ENCODE data around the gene GJB4.
"Not testable (repeated sequence)": the region's sequence is repeated elsewhere in the genome, so short reads cannot be mapped to it uniquely, and the experiment has no call there.

Gene GJB4

DNA sequence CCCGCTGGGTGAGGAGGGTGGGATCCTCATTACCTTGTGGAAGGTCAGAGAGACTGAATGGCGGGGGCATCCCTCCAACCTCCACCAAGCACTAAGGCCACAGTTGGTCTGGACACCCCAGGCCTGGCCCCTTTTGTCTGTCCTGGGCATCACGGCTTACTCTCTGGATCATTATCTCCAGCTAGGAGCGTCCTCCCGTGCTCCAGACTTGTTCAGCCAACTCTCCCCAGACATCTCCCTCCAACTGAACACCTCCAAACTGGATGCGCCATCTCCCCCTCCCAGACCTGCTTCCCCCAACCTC lies 11.9 kb upstream of the GJB4 start:
- no peak for DNase-seq

DNA sequence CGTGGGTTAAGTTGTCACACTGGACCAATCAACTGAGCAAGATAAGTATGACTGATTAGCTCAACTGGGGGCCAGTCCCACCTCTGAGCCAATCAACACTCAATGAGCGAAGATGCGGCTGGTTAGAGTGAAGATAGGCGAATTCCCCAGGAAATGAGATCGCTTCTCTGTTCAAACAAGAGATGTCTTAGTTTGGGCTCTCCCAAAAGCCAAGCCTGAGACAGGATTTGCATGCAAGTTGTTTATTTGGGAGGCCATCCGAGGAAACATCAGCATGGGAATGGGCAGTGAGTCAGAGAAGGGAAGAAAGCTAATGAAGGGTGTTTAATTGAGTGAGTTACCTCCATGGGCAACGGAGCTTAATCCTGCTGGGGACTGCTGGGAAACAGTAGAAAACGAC lies 9.5 kb upstream of the GJB4 start:
- no peak for DNase-seq

DNA sequence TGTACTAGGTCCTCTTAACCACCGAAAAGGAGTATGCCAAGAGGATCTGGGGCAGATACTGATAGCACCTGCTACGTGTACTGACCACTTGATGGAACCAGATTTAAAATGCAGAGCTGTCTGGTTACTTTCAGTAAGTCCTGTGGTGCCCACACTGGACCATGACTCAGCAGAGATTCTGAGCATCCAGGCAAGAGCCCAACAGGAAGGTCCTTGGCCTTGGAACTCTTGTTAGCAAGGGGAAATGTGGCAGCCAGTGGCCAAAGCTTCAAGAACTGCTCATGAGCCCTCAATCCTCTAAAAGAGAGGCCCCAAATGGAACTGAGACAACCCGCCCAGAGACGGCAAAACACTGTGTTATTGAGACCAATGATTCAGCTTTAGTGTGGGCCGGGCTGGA lies 8.9 kb upstream of the GJB4 start:
- no peak for DNase-seq

DNA sequence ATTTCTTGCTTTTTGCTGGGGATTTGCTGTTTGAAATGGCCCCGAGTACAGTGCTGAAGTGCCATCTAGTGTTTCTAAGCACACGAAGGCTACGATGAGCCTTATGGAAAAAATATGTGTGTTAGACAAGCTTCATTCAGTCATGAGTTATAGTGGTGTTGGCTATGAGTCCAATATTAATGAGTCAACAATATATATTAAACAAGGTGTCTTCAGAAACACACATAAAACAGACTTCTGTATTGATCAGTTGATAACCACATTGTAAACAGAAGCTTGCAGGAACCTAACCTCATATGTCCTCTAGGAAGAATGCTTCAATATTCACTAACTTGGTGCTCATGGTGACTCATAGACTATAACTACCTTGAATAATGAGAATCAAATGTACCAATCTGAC lies 6.4 kb upstream of the GJB4 start:
- no peak for DNase-seq

DNA sequence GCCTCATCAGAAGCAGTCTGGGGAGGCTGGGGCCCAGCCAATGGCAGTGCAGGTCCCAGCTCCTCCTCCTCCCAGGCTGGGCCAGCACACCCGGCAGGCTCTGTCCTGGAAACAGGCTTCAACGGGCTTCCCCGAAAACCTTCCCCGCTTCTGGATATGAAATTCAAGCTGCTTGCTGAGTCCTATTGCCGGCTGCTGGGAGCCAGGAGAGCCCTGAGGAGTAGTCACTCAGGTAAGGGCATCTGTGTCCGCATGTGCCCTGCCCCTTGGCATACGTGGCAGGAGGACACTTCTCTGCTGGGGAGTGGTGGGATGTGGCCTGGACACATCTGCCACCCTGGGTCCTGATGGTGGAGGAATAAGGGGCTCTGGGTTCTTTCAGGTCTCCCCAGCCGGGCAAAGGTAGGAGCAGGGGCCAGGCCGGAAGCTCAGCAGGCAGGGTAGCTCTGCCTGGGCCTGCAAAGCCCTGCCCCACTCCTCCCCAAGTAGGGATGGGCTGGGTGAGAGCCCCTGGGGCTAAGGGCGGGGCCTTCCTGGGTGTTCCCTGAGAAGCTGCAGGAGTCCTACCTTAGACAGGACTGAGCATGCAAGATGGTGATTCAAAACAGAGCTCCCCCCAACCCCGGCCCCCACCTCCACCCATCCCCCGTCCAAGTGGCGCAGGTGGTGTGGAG lies 4.4 kb upstream of the GJB4 start, which contains the start of gene GJB5:
Gene GJB5 (plus strand): TSS at position 84 of the 674 bp plus-strand sequence. CDS start 2,284 bp downstream, outside the sequence.
- no peak for DNase-seq

DNA sequence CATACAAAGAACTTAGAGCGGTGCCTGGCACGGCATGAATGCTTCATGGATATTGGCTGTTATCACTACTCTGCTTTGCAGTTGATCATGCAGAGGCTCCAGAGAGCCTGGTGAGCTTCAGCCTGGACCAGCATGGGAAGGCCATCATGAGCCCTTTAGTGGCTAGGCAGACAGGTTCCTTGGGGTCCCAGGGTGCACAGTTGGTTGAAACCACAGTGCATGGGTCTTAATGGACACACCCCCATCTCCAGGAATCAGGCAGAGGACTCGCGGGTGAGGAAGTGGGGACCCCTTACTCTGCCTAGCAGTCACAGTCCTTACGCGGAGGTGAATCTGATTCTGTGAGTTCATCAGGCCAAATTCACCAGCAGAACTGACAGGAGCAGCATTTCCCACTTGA lies 3.6 kb upstream of the GJB4 start:
- no peak for DNase-seq

DNA sequence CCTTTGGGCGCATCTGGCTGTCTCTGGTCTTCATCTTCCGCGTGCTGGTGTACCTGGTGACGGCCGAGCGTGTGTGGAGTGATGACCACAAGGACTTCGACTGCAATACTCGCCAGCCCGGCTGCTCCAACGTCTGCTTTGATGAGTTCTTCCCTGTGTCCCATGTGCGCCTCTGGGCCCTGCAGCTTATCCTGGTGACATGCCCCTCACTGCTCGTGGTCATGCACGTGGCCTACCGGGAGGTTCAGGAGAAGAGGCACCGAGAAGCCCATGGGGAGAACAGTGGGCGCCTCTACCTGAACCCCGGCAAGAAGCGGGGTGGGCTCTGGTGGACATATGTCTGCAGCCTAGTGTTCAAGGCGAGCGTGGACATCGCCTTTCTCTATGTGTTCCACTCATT lies 2.2 kb upstream of the GJB4 start:
- DNase-seq: no peak

DNA sequence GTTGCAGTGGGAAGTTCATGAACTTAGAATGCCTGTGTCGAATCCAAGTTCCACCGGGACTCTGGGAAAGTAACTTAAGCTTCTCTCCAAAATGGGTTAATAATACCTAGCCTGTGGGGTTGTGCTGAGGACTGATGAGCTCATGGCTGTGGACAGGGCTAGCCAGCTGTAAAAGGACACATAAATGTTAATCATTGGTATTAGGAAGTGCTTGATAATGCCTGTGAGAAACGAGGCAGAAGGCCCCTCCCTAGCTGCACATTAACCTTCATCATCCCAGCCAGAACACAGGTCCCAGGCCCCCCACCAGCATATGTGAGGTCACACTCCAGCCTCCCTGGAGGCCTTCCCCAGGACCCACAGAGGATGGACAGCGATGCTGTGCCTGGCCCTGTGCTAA lies 789 bp upstream of the GJB4 start:
- DNase-seq: no peak

DNA sequence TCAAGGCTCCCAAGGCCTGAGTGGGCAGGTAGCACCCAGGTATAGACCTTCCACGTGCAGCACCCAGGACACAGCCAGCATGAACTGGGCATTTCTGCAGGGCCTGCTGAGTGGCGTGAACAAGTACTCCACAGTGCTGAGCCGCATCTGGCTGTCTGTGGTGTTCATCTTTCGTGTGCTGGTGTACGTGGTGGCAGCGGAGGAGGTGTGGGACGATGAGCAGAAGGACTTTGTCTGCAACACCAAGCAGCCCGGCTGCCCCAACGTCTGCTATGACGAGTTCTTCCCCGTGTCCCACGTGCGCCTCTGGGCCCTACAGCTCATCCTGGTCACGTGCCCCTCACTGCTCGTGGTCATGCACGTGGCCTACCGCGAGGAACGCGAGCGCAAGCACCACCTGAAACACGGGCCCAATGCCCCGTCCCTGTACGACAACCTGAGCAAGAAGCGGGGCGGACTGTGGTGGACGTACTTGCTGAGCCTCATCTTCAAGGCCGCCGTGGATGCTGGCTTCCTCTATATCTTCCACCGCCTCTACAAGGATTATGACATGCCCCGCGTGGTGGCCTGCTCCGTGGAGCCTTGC lies 1.7 kb downstream of the GJB4 start:
- DNase-seq: no peak

DNA sequence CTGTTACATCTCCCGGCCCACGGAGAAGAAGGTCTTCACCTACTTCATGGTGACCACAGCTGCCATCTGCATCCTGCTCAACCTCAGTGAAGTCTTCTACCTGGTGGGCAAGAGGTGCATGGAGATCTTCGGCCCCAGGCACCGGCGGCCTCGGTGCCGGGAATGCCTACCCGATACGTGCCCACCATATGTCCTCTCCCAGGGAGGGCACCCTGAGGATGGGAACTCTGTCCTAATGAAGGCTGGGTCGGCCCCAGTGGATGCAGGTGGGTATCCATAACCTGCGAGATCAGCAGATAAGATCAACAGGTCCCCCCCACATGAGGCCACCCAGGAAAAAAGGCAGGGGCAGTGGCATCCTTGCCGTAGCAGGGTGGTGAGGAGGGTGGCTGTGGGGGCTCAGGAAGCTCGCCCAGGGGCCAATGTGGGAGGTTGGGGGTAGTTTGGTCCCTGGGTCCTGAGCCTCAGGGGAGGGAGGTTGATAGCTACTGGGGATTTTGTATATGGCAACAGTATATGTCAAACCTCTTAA lies 2.3 kb downstream of the GJB4 start:
- no peak for DNase-seq

DNA sequence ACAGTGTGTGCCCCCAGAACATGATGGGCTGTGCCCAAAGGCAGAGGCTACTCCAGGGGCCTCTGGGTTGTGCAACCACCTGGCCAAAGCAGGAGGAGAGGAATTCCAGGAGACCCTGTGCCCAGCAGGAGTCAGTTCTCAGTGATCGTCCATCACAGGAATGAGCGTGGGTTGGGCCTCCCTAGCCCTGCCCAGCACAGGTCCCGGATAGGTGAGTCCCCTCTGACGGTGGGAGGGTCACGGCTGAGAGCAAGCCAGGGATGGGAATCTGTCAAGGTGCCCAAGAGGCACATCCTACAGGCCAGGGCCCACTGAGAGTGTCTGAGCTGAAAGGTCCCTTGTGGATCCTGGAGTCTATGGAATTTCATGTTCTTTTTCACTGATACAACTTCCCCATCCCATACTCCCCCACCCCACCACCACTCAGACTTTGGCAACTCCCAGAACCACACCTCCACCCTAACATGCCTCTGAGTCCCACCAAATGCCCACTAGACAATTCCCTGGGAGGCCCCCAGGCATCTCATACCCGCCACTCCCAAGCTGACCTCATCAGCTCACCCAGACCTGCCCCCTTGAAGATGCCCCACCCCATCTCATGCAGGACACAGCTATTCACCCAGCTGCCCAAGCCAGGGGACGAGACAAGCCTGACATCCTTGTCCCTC lies 3.1 kb downstream of the GJB4 start:
- DNase-seq: no peak

DNA sequence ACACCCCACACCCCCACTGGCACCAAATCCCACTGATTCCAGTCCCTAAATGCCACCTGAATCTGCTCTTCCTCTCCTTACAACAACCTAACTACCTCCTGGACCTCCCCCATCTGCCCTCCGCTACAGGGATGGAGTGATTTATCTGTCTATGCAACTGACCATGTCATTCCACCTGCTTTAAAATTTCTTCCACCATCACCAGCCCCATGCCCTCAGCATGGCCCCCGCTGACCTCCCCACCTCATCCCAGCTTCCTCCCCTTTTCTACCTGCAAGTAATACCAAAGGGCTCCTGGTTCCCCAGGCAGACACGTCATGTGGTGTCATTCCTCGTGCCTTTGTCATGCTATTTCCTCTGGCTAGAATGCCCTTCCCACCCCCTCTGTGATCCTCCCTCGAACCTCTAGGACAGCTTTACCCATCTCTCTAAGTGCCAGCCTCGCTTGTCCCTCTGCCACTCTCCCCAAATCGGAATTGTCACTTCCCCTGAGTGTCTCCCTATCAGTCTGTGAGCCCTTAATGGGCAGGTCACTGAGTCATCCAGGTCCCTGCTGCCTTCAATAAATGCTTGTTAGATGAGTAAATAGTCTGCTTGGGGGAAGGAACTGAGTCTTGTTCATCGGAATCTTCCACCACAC lies 3.7 kb downstream of the GJB4 start:
- no peak for DNase-seq

DNA sequence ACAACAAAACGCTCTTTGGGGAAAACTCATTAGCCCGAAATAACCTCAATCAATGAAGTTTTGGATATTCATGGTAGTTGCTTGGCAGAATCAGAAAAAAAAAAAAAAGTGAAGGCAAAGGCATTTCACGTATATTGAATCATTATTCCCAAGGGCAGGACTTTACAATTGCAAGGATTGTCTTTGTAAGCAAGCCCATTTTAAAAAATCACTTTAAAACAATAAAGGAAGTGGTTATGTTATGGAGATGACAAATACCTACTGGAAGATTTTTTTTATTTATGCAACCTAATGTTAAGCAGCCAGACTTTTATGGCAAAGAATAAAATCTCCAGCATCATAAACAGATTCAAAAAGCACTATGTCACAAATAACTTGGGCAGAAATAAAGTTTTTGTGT lies 9.3 kb downstream of the GJB4 start:
- no peak for DNase-seq

DNA sequence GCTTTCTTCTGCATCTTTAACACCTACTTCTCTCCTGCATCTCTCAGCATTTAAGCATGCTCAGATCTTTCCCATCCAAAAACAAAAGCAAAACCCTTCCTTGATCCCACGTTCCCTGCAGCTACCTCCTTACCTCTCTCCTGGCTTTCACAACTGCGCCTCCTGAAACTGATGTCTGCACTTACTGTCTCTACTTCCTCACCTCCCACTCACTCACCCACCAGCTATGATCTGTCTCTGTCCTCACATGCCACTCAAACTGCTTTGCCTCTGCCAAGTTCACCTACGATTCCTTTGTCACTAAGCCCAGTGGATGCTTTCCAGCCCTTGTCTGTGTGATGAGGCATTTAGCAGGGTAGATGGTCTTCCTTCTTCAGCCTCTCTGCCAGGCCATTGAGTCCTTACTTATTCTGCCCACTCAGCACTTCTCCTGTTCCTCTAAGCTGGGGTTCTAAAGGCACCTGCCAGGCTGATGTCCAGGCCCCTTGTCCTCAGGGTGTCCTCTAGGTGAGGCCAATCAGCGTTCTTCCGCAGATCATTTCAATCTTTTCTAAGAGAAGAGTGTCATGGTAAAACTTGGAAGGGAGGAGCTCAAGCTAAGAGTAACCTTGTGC lies 11.5 kb downstream of the GJB4 start:
- DNase-seq: no peak

DNA sequence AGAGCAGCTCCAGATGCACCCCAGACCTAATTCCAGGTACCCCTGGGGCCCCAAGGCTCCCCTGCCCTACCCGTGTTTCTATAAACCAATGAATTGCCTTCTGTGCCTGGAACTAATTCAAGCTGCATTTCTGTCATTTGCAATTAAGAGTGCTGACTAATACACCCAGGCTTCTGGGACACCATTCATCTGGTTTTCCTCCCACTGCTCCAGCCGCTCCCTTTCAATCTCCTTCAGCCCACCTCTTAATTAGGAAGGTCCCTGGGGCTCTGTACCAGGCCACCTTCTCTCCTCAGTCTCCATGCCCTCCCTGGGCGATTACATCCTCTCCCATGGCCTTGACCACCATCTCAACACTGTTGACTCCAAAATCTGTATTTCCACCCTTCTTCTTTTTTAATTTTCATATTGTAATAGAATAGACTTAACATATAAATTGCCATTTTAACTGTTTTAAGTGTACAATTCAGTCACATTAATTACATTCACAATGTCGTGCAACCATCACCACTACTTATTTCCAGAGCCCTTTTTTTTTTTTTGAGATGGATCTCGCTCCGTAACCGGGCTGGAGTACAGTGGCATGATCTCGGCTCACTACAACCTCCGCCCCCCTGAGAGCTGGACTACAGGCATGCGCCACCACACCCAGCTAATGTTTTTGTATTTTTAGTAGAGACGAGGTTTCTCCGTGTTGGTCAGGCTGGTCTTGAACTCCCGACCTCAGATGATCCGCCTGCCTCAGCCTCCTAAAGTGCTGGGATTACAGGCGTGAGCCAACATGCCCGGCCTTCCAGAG lies 12.2 kb downstream of the GJB4 start:
- no peak for DNase-seq

DNA sequence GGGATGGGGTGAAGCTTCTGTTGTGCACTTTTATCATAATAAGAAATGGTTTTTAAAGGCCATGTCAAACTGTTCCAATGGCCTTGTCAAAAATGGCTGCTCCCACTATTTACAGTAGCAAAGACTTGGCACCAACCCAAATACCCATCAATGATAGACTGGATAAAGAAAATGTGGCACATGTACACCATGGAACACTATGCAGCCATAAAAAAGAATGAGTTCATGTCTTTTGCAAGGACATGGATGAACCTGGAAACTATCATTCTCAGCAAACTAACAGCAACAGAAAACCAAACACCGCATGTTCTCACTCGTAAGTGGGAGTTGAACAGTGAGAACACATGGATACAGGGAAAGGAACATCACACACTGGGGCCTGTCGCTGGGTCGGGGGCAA lies 13.6 kb downstream of the GJB4 start:
- not testable (repeated sequence) for DNase-seq

DNA sequence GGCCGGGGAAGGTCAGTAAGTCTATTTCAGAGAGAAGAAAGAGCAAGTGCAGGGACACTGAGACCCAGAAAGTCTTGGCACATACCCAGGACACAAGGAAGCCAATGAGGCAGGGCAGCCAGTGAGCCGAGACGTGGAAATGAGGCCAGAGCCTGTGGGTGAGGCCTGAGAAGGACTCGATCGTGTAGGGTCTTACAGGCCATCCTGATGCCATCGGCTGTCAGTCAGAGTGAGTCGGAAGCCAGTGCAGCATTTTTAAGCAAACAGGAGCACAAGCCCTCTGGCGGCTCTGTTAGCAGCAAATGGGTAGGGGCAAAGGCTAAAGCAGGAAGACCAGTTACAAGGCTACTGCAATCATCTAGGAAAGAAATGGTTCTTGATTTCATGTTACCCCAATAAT lies 15.4 kb downstream of the GJB4 start:
- no peak for DNase-seq

DNA sequence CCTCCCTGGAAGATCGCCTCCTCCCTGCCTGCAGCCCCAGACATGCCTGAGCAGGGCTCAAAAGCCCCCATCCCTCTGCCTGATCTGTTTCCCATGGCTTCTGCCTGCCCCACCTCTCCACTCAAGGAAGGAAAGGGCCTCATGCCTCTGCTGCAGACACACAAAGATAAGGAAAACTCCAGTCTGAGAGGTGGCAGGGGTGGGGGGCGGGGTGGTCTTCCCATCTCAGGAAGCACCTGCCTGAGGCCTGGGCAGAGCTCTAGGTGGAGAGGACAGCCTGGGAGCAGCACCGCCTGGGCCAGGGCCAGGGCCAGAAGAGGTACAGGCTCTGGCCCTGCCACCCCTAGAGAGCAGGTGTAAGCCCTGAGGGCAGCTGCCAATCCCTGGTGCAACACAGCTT lies 17.4 kb downstream of the GJB4 start:
- no peak for DNase-seq

DNA sequence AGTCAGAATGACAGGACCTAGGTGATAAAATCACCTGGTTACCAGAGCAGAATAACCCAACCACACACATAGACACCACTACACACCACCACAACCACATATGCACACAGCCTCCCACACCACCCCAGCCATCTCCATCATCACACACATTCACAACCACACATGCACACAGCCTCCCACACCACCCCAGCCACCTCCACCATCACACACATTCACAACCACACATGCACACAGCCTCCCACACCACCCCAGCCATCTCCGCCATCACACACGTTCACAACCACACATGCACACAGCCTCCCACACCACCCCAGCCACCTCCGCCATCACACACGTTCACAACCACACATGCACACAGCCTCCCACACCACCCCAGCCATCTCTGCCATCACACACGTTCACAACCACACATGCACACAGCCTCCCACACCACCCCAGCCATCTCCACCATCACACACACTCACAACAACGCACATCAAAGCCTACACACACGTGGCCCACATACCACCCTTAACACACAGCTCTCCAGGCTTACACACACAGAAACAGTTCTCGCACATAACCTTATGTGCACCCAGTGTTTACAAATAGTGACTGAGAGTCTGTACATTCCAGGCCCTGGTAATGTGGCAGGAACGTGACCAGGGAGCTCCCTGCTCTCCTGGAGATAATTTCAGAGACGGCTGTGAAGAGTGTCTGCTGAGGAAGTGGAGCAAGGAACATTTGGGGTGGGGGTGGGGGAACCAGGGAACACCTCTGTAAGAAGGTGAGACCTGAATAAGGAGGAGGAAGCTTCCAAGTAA lies 18.2 kb downstream of the GJB4 start:
- DNase-seq: no peak

DNA sequence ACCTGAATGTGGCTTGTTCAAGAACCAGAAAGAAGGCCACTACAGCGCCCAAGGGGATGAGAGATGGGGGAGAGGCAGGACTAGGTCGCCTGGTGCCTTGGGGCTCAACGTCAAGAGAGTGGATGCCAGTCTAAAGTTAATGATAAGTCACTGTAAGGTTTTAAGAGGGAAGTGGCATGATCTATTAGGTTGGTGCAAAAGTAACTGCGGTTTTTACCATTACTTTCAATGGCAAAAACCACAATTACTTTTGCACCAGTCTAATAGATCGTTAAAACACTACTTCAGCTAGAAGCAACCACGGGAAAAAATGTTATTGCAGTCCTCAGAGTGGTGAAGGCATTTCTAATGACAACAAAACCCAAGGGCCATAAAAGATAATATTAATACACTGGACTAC lies 18.8 kb downstream of the GJB4 start:
- DNase-seq: no peak

DNA sequence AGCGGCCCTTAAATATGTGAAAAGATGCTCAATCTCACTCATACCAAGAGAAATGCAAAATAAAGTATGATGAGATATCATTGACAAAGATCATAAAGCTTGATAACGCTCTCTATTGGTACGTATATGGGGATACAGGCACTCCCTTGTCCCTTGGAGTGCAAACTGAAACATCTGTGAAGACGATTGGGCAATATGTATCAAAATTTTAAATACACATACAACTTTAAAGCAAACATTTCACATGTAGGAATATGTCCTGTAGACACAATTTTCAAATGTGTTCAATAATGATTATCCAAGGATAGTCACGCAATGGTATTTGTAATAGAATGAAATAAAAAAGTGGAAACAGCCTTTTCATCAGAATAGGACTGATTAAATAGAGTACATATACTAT lies 19.5 kb downstream of the GJB4 start:
- no peak for DNase-seq

DNA sequence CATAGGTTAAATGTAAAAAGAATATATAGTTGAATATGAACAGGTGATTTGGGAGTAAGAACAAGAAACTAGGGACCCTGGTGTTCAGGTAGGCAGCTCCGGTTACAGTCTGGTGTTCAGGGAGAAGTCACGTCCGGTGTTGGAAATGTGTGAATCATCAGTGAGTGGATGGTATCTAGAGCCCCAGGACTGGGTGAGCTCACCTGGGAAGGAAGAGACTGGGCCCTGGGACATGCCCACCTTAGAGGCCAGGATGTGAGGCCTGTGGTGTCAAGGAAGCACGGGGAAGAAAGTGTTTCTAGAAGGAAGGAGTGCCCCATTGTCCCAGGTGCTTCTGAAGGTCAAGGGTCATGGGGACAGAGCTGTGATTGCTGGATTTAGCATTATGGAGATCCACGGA lies 20.0 kb downstream of the GJB4 start:
- no peak for DNase-seq
